HG03066 (cell line): ENCODE measurements around the gene TDRD12.
"Not testable (repeated sequence)": the region's sequence is repeated elsewhere in the genome, so short reads cannot be mapped to it uniquely, and the experiment has no call there.

ENCODE experiments used
- ATAC-seq: cut with Tn5 transposase; IDR thresholded peaks from one replicate; pipeline ENCODE4 v1.9.1; 2021; ENCODE audit warnings: low read depth; ENCODE audit not compliant: unreplicated experiment

The TDRD12 gene

DNA sequence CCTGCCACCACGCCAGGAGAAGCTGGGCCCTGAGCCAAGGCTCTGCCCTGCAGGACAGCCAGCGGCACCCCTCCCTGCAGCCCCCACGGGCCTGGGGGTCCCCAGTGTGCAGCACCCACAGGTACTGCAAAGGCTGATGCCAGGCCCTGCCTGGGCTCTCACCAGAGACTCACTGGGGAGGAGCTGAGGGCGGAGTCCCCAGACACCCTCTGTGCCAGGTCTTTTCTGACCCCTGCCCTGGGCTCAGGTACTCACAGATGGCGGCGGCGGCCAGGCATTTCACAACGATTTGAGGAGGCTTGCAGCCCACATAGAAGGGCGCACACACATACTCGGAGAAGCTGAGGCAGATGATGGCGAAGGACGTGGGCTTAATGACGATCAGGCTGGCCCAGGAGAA is 144.3 kb downstream of the TDRD12 start:
- ATAC-seq: no peak

DNA sequence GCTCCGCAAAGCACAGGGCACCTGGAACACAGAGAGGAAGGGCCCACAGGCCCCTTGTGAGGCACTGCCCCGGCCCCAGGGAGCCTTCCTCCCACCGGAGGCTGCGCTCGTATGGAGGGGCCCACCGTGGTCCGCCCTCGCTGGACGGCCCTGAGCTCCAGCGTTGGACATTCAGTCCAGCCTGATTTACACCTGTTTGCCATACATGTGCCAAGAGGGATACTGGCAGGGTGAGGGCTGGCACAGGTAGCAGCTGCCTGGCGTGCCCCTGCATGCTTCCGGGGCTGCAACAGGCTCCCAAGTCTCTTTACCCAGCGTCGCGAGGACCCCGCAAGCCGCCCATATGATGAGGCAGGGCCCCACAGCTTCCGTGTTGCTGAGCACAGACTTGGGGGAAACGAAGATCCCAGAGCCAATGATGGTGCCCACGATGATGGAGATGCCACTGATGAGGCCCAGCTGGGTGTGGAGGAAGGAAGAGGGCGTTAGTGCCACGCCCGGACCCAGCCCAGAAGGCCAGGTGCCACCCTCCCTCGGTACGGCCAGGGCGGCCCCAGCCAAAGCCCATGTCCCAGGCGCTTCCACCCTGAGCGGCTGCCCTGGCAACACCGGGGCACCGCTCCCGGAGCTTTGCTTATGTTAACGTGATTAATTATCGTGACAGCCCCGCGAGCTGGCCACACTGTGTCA is 144.9 kb downstream of the TDRD12 start:
- ATAC-seq: no peak

DNA sequence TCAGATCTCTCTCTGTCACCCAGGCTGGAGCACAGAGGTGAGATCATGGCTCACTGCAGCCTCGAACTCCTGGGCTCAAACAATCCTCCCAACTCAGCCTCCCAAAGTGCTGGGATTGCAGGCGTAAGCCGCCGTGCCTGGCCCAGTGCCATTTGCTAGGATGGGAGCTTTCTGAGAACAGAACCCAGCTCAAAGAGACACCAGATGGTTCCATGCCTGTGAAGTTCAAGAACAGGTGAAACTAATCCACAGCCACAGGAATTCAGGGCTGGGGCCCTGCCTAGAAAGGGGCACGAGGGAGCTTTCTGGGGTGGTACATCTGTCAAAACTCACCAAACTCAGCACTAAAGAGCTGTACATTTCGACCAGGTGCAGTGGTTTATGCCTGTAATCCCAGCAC is 145.8 kb downstream of the TDRD12 start:
- no peak for ATAC-seq

DNA sequence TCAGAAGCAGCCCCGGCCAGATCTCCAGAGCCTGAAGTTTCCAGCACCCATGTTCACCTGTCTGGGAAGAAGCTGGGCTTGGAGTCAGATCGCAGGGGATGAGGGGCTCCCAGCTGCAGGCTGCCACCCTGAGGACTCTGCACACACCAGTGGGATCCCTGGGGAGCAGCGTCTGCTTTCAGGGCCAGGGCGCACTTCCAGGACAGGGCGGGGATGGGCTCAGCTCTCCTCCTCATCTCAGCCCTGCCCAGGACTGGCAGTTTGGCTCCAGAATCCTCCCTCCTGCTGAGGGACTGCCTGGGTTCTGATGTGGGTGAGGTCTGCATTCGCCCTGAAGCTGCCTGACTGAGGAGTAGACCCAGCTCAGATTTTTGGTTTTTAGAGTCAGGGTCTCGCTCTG is 146.5 kb downstream of the TDRD12 start:
- ATAC-seq: no peak

DNA sequence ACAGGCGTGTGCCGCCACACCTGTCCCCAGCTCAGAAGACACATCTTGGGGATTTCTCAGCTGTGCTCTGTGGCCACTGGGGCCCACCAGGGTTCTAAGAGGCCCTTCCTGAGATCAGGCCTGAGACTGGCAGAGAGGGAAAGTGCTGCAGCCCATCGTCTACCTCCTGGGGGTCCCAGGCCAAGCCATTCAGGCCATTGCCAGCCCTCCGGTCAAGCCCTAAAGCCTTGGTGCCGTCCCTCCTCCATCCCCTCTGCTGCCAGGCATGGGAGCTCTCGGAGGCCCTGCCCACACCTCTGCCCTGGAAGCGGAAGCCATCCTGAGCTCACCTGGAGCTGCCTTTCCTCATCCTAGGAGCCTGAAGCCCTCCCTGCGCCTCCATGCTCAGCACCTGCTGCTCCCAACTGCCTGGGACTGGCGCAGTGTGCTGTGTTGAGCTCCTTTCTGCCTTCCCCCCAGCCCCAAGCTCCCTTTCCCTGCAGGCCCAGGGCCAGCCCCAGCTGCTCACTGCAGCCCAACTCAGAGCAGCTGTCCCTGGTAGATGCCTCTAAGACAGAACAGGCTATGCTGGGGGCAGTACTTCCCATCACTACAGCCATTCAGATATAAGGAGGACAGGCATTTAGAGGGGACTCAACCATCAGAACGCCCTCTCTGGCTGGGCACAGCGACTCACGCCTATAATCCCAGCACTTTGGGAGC is 147.1 kb downstream of the TDRD12 start:
- ATAC-seq: no peak

DNA sequence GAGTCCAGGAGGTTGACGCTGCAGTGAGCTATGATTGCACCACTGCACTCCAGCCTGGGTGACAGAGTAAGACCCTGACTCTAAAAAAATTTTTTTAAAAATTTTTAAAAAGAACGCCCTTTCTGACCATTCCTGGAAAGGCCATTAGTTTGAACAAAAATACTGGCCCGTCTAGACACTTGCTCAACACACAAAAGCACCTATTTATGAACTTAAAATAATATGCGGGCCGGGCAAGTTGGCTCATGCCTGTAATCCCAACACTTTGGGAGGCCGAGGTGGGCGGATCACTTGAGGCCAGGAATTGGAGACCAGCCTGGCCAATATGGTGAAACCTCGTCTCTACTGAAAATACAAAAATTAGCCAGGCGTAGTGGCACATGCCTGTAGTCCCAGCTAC is 147.9 kb downstream of the TDRD12 start:
- not testable (repeated sequence) for ATAC-seq

DNA sequence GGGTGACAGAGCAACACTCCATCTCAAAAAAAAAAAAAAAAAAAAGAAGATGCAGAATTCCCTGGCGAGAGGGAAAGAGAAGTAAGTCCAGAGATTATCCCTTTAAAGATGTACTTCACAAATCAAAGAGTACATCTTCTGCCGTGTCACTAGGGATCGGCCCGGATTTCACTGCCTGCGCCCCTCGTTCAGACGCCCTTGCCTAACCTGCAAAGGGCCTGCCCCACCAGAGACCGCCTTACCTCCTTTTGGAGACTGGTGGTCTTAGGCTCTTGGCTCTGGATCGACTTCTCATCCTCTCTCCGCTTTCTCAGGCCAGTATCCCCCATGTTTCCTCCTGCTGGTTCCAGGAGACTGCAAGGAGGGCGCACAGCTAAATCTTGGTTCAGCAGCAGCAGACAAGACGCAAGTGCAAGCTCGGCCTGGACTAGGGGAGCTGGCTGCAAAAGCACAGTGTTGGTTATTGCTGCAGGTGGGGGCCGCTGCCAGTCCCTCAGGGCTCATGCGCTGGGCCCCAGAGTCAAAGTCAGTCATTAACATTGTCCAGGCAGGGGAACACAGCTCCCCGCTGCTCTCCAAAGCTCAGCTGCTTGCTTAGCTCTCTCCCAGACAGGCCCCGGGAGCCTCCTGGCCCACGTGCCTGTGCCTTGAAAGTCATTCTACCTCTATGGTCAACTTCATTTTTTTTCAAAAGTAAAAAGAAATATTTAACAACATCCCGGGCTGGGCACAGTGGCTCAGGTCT is 148.8 kb downstream of the TDRD12 start:
- no peak for ATAC-seq

DNA sequence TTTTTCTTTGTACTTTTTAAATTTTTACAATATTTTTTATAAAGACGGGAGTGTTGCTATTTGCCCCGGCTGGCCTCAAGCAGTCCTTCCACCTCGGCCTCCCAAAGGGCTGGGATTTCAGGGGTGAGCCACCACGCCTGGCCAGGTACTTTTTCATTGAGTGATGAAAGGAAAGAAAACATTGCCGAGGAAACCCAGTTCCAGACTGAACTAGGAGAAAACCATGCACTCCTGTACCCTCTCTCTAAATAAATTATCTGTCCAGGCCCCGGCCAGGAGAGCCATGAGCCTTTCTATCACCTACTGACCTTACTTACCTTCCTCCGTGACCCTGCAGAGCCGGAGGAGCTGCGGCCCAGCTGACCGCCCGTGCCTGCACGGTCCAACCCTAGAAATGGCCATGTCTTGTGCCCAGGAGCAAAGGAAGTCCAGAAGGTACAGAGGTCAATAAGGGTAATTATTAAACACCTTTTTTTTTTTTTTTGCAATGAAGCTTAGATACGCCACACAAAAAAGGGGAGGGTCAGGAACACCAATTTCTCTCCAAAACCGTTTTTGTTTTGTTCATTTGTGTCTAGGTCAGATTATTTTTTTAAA is 149.9 kb downstream of the TDRD12 start, which contains the start of gene SLC7A9:
Gene SLC7A9, minus strand, starts transcription at position 399 of the 597 bp plus-strand sequence. CDS start 1,233 bp downstream, outside the sequence.
- no peak for ATAC-seq

DNA sequence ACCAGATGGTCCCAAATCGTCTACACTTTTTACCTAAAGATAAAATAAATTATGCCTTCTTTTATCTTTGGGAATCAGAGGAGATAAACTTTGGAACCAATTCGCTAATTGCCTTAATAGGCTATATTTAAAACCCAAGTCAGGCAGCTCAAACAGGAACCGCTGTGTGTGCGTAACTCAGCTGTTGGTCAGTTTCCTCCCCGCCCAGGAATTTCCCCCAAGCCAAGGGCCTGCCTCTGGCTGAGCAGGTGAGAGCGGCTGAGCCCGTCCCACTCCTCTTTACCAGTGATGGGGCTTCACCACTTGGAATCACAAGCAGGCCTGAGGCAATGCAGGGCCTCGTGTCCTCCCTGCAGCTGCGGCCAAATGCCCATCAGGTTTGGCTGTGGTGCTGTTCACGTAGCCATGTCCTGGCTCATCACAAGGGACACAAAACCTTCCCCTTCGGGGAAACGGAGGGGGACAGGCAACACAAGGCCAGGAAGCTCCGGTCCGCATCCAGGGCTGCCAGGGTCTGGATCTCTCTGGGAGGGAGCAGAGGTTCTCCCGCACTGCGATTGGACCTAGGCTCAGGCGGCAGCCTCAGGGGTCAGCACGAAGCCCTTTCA is 150.5 kb downstream of the TDRD12 start:
- no peak for ATAC-seq

DNA sequence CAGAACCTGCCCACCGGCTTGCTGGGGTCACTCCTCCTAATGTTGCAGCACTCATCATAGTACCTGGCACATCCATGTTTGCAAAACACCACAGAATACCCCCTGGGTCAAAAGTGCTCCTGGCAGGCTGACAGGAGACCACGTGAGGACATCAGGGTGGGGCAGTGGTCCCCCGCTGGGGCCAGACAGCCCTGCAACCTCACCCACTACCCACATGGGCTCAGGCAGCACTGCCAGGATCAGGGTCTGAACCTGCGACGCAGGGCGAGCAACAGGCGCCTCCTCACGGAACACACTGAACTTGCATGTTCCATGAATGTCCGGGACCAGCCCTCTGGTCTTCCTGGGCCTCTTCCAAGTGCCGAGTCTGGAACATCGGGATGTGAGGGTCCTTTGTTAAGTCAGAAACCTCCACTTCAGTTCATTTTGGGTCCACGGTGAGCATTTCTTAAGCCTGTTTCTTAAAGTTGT is 151.4 kb downstream of the TDRD12 start:
- no peak for ATAC-seq

DNA sequence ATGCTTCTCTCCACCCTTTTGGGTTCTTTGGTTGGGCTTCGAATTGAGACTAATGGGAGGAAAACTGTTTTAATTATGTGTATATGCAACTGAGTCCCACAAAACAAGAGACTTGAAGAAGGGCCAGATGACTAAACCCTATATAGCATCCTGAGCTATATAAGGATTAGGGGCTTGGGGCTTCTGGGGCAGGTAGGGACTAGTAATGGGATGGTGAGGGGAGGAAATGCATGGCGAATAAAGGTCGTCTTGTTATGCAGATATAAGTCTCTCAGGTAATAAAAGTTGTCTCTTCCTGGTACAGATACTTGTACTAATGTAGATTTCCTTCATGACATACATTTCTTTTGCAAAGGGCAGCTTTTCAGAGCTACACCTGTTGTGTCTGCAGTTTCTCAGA is 152.8 kb downstream of the TDRD12 start:
- no peak for ATAC-seq

DNA sequence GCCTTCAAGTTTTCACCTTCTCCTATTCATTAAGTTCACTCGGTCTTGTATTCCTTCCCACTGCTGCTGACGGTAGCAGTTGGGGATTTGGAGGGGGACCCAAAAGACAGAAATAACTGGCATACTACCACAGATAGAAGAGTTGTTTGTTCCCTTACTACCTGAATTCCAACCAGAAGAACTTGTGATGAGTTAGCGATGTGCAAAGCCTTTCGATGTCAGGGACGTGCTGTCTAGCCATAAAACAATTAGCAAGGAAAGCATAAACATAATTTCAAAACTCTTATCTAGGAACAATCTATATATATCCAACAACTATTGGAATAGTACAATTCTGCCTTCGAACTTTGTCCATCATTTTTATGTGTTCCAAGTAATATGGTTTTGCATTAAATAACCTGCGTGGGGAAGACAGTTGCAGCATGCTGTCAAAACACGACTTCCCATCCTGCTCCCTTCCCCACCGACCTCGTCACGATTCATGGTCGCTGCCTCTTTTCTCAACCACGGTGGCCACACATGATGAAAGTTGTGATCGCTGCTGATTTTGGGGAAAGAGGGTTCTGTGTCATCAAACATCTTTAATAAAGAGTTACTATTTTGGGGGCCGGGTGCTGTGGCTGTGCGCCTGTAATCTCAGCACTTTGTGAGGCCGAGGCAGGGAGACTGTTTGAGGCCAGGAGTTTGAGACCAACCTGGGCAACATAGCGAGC is 153.8 kb downstream of the TDRD12 start:
- no peak for ATAC-seq

DNA sequence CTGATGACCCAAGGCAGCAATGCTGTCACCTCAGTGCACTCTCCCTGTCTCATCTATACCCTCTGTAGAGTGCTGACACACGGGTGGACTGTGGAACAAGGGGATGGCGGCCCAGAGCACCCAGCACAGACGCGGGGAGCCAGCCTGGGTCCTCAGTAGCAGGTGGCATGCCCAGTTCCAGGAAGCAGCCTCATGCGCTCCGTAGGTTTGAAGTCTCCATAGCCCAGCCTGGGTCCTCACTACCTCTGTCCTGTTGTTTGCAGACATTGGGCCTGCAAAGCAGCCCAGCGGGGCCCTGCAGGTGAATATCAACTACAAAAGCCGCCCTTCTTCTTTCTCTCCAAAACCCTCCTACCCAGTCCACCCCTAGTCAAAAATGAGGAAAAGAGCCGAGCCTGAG is 155.0 kb downstream of the TDRD12 start:
- ATAC-seq: no peak

DNA sequence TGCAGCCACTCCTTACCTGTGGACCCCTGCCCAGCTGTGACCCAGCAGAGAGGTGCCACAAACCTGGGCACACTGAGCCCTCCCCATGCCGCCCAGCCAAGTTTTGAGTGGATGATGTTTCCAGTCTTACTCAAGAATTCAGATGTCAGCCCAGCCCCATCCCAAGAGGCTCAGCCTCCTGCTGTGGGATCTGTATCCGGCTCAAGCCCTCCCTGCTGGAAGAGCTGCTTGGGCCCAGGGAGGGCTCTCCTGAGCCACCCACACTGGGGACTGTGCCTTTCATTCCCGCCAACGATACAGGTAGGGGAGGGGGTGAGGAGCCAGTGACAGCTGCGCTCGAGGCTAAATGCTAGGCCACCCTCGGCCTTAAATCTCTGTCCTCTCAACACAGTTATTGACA is 155.9 kb downstream of the TDRD12 start:
- no peak for ATAC-seq

DNA sequence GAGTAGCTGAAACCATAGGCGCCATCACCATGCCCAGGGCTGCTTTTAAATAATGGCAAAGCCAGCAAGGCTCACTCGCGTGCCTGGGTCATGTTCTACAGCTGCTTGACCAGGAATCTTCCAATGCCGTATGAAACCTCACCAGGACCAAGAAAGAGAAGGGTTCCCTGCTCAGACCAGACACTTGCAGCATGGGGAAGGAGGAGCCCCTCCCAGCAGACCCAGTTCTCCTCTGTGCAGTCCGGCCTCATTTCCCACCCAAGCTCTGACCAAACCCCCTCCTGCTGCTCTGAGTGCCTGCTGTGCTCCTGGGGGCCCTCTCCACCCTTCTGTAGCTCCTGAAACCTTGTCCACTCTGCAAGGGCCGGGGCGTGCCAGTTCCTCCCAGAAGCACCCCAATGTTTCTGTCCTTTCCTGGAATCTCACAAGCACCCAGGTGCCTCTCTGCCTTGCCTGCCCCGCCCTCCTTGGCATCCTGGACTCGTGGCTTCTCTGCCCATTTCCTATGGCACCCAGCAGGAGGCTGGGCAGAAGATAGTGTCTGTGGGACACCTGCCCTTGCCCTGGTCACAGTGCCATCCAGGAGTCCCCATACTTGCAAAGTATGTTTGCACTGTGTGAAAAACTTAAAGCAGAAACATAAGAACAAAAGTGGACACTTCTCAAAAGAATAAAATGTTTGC is 156.8 kb downstream of the TDRD12 start:
- no peak for ATAC-seq

DNA sequence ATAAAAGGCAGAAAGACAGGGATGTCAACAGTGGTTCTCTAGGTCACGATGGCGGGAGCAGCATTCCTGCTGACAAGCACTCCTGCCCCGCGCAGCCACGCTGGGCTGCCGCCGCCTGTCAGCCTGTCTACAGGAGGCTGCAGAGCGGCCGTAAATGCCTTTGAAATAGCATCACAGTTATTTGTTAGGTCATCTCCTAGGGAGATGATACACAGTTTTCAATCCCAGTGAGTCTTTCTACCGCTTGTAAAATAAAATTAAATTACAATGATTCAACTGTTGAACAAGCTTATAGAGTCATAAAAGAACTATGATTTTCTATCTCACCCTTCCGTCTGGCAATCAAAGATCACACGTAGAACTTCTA is 157.3 kb downstream of the TDRD12 start:
- ATAC-seq: no peak
